Central memory CD4-positive, alpha-beta T cell (primary cell): ENCODE measurements around the gene DPH6.
A peak's percentile ranks its signal among the peaks of the same experiment; 100 is the strongest.

Experiments
- DNase-seq: peaks from one replicate; pipeline ENCODE4 v3.0.0; 2022

The DPH6 gene

DNA sequence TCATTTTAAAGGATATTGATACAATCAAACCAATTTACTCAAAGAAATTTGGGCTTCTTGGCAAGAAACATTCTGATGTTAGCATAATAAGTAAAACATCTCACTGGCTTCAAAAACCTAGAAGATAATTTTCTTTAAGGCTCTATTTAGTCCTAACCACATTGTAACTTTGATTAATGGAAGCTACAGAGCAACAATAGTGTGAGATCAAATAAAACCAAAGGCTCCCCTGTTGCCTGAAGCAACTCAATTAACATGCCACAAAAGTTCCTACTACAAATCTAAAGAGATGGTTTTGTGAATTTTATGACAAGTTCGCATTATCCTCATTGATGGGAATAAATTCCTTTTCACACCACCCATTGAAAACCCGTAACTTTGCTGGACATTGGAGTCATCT, 5.9 kb downstream of the DPH6 start:
- no peak for DNase-seq

DNA sequence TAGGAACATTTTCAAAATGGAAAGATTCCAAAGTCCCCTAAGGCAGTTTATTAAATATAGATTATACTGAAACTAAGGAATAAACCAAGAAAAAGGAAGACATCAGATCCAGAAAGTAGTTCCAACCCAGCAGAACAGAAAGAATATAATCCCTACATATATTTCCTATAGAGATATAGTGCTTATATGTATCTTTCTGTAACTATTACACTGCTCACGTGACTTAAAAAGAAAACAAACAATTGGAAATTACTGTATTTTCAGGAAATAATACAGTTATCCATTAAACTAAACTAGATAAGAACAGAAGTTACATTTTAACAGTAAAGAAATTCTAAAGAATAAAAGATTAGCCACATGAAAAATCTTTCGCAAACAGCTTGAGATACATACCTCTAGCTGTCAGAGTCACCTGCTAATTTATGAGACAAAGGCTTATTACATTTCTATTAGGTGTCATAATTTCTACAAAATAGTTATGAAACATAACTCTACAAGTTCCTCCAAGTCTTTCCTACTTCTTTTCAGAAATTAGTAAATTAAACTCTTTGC, 10.5 kb downstream of the DPH6 start:
- DNase-seq: no peak

DNA sequence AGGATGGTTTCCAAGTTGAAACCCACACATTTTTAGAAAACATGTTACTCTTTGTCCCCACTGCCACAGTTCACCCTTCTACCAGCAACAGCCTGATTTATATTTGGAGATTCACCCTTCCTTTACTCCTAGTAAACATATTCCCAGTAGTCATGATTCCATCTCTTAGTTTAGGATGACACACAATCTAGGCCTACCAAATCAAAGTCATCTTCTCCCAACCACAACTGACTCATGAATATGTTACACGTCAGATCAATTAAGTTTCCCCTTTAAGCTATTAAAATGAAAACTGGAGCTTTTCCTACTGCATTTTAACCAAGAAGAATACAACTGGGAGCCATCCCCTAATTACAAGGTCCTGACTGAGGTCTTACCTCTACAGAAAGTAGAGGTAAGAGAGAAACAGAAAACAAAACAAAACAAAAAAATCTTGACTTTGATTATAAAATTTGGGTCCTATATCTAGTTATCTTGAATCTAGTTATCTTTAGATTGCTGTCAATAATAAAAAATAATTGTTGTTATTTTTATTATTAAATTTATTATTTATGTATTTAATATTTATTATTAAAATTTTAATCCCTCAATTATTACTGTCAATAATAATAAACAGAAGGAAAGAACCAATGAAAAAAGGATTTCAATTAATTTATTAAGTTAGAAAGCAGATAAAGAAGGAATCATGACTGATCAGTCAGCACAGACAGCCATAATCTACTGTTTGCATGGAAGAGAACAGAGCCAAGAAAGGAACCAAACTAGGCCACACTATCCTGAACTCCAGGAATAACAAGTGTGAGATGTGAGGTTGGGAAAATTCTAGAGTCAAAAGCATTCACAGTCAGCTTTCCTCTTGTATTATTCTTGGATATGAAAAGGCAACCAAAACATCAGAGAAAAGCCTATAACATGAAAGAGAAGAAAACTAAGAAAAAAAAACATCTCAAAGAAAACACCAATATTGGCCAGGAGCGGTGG, 12.5 kb downstream of the DPH6 start:
- DNase-seq: no peak

DNA sequence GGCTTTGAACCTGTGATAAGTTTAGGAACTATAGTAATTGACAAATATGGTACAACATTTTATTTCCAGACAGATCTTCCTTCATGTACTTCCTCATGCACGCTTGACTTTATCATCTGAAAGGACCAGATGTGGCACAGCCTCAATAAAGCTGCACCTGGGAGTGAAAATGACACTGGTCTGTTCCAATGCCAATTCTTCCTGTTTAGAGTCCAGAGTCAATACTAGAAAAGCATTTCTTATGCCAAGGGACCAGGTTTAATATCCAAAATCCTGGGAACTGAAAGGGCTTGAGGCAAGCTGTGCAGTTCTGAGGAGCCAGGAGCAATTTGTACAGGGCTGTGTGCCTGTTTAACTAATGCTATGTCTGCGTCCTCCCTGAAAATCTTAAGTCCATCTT, 15.3 kb downstream of the DPH6 start:
- no peak for DNase-seq

DNA sequence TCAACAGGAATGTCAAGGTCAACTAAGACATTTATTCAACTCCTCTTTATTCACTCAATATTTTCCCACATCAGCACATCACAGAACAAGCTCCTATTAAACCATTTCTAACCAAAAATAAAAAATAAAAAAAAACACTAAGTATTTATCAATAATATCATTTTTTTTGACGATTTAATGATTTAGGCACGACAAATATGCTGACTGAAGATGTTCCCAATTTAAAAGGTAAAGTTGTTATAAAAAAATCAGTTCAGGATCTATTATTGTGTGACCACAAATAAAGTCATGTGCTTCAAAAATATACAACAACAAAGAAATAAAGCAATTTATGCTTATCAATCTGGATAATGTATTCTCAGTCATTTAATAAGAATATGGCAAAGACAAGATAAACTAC, 16.2 kb downstream of the DPH6 start:
- no peak for DNase-seq

DNA sequence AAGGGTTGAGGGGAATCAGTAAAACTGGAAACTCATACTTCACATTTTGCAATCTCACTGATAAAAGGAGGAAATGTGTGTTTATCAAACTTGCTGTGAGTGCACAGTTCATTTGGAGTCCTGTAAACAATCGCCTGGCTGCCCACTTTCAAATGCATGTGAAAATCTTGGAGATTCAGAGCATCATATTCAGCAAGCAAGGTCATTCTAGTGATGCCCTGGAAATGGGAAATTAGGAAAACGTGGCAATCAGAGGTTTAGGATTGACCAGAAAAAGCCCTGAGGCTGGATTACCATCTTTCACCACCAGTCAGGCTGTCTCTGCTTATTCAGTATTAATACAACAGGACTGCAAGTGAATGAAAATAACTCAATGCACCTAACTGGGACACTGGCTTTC, 23.9 kb downstream of the DPH6 start:
- no peak for DNase-seq

DNA sequence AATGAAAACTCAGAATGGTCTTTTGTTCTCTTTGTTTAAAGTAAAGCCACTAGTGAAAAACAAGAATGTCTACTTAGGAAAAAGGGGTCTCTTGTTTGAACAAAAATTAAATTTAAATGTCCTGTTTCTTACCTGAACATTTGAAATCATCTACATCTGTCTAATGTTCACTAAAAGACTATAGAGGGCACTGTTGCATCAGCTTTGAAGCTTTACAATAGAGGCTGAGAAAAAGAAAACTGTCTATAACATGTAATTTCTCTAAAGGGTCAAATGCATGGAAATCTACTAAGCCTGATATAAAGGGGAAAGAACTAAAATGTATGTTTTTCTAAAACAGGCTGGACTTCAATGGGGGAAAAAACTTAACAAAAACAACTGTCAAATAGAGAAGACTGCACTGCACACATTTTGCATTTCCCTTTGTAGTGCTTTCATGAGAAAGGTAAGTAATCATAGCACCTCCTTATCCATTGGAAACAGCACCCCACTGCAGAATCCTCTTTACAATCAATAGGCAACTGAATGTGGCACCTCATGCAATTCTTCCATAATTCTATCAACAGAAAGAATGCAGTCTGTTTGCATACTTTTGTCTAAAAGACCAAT, 26.3 kb downstream of the DPH6 start:
- DNase-seq: peak; percentile 24

DNA sequence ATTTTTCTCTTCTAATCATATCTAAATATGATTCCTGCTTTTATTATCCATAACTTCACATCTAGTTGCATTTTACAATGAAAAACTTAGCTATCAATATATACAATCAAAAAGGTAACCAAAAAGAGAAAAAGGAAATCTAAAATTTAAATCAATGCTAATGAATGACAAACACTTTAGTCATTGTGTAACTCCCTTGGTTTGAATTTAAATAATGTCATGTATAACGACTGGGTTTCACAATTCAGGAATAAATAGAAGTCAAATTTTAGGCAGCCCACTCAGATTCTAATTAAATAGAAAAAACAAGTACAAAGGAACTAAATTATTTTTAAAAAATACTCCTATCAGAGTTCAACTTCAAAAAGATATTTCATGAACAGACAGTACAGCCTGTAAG, 26.9 kb downstream of the DPH6 start:
- no peak for DNase-seq

DNA sequence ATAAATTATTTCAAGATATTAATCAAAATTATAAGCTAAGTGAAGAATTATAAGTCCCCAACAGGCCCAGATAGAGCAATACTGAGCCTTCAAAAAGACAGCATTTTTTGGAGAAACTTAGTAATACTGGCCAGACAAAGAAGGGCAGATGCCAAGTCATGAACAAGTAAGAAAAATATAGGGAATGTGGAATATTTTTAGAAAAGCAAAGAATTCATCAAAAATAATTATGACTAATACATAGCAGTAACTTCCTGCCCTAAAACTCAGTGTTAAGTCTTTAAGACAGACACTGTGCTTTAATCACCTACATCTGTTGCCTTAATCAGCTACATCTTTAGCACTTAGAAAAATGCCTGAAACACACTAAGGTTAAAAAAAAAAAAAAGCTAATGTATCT, 31.2 kb downstream of the DPH6 start:
- DNase-seq: no peak

DNA sequence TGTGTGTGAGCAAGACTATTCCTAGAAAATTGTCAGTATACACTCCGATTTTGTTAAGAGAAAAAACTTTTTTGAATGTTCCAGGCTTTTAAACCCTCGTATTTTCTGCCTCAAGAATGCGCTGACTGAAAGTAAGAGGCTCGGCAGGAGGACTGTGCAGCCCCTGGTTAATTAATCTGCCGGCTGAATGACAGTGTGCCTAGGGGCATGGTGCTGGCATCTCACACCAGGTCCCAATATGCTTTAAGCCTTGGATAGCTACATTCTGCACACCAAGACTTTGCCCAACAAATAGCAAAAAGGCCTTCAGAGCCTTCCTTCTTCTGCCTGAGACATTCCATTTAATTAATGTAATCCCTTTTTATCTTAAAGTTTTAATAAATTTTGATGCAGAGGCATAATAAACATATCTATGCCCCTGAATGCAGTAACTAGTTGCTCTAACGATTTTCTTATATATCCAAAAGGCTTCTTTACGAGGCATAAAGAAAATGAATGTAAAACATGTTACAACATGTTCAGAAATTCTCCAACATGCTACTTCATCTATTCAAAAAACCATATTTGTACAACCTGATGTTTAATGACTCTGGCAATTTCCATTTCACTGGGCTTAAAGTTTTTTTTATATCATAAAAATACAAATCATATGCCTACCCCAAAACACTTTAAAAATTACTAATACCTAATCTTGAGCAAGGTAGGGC, 37.9 kb downstream of the DPH6 start:
- no peak for DNase-seq

DNA sequence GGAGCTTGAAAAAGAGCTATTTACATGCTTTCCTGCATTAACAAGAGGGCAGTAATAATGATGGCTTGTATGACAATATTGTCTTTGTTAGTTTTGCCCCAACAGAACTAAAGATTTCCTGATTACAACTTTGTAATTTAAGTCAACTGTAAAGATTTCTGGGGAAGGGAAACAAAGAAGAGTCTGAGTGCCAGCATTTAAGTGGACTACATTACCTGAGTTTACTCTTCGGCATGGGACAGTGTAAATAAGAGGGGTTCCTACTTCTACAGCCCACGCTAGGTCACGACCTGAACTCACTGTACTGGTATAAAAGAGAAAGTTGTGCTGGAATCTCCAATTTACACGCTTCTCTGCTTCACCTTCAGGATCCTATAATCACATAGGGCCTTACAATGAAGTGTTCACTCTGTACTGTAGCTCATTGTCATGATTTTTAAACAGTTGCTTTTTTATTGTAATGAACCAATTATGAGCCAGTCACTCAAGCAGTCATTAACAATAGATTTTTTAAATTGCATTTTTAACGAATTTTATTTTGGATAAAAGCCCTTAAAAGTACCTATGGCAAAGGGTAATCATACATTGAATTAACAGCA, 39.6 kb downstream of the DPH6 start:
- DNase-seq: no peak

DNA sequence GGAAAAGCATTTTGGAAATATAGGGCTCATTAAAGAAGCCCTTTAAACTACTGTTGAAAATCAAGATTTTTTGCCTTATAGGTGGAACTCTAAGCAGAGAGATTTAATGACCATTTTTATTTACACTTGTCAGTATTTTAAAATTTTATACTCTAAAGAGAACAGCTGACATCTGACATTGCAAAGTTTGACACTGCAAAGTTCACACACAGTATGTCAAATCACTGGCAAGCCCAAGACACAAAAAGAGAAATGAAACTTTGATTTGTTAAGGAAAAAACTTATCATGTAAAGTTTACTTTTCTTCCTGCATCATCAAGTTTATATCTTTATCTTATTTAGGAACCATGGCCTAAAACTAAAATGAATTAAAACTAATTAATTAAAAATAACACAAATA, 40.2 kb downstream of the DPH6 start:
- DNase-seq: no peak

DNA sequence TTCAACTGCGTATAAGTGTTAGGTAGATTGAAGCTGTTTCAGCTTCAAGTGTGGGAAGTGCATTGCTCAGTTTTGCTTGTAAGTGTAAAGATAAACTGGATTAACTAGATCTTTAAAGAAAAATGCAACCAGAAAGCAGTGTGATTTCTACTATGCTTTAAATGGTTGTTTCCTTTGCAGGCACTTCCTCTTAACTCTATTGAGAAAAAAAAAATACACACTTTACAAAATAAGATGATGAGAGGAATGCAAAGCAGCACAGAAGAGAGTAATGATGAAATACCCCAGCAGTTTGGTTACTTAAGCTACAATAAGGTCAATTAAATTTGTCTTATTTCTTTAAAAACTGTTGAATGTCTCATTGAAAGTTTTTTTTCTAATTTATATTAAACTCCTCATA, 40.8 kb downstream of the DPH6 start:
- DNase-seq: no peak

DNA sequence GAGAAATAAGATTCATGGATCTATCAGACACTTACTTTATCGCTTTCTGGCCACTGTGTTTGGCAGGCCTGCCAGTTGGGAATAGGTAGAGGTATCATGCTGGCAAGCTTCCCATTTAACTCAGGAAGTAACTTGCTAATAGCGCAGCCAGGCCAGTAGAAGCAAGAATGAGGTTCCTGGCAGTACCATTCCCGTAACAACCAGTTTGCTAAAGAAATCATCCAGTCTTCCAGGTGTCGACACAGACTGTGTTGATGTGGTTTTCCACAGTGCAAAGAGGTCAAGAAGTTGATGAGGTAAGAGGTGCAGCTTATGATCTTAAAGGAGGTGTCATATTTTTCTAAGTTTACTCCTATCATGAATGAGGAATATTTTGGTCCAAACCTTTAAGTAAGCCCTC, 46.2 kb downstream of the DPH6 start:
- DNase-seq: no peak

DNA sequence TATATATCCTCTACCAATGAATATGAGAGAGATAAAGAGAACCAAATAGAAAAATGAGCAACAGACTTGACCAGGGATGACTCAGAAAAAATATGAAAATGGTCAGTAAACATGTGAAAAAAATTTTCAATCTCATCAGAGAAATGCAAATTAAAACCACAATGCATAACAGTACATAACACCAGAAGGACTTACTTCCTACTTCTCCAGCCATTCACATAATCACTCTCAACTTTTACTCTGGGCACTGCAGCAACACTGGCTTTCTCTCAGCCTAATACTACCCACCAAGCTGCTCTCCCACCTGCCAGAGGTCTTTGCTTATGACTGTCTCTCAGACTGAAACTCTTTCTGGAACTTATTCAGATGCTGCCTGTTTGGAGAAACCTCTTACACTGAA, 49.4 kb downstream of the DPH6 start:
- no peak for DNase-seq

DNA sequence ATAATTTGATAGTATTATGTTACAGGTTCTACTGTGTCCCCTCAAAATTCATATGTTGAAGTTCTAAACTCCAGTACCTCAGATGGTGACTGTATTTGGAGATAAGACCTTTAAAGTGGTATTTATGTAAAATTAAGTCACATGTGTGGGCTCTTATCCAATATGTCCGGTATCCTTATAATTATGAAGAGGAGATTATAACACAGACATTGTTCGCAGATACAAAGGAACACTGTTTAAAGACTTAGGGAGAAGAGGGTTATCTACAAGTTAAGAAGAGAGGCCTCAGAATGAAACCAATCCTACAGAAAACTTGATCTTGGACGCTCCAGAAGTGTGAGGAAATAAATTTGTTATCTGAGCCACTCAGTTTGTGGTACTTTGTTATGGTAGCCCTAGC, 50.9 kb downstream of the DPH6 start:
- no peak for DNase-seq

DNA sequence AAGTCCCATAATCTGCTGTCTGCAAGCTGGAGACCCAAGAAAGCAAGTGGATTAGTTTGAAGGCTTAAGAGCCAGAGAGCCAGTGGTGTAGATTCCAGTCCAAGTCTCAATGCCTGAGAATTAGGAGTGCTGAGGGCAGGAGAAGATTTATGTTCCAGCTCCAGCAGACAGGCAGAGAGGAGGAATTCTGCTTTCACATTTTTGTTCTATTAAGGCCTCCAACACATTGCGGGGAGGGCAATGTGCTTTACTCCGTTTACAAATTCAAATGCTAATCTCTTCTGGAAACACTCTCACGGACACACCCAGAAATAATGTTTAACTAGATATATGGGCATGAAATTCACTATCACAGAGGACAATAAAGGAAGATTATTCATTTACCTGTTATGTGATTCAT, 54.0 kb downstream of the DPH6 start:
- DNase-seq: no peak

DNA sequence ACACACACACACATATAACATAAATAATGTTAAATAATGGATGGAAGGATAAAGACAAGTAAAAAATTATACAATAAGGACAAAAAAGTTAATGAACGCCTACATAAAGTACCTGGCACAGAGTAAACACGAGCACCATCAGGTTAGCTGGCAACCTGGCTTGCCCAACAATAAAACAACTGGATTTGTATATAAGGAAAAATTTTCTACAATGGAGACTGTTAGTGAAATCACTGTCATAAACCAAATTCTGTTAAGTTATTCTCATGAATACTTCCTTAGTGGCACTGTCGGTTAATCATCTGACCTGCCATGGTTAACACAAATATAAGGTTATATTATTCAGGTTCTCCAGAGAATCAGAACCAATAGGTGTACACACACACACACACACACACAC, 54.8 kb downstream of the DPH6 start:
- DNase-seq: no peak

DNA sequence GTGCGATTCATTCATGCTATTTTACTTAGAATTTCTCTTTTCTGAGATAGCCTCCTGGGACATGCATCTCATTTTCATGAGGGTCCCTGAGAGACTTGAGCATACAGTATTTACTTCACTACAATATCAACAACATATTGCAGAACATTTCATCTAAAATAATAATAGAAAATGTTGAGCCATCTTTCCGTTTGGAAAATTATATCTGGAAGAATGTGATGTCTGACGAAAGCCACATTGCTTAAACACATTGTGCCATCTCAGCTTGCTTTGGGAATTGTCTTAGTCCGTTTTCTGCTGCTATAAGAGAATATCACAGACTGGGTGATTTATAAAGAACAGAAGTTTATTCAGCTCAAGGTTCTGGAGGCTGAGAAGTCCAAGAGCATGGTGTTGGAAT, 55.5 kb downstream of the DPH6 start:
- no peak for DNase-seq

DNA sequence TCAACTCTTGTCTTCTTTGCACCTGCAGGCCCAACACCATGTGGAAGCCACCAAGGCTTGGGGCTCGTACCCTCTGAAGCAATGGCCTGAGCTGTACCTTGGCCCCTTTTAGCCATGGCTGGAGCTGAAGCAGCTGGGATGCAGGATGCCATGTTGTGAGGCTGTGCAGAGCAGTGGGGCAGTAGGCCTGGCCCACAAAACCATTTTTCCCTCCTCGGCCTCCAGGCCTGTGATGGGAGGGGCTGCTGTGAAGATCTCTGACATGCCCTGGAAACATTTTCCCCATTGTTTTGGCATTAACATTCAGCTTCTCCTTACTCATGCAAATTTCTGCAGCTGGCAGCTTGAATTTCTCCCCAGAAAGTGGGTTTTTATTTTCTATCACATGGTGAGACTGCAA, 58.5 kb downstream of the DPH6 start:
- no peak for DNase-seq

DNA sequence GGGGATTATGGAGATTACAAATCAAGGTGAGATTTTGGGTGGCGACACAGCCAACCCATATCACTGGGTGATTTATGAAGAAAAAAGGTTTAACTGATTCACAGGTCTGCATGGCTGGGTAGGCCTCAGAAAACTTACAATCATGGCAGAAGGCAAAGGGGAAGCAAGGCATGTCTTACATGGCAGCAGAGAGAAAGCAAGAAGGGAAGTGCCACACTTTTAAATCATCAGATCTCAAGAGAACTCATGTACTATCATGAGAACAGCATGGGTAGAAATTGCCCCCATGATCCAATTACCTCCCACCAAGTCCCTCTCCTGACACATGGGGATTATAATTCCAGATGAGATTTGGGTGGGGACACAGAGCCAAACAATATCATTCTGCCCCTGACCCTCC, 59.7 kb downstream of the DPH6 start:
- DNase-seq: no peak

DNA sequence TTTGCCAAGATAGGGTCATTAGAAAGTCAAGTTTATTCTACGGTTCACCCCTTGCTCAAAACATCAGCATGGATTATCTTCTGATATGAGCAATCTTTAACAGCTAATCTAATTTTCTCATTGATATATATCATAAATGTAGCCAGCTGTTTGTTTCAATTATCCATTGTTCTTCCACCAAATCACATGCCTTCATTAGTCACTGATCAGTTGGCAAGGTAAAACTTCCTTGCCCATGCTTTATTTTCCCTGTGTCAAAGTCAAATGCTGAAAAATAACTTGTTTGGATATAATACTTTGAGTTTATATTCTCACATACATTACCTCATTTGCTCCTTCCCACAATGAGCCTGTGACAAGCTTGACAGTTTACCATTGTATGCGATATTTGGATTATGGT, 60.6 kb downstream of the DPH6 start:
- DNase-seq: no peak
